GM13977 (cell line): ENCODE measurements around the gene KIAA1614.

Experiments used
- DNase-seq: peaks from one replicate; pipeline ENCODE4 v3.0.0; 2012; ENCODE audit warnings: low spot score
- in situ Hi-C: fragments of 300-500 bp; cut with MboI; formaldehyde crosslinking; loops from one replicate; pipeline ENCODE4 v1.12.0; 2022; ENCODE audit warnings: low sequenced_read_pairs, low pct_unique_long_range_greater_than_20kb, mixed read lengths, inconsistent platforms; ENCODE audit not compliant: unreplicated experiment
- TF ChIP-seq, protein P1 (sequence below): IDR thresholded peaks from 2 replicates; pipeline ENCODE4 v1.5.1; 2012; ENCODE audit warnings: mild to moderate bottlenecking, control low read depth; ENCODE audit not compliant: insufficient read depth; ENCODE audit errors: extremely low read depth, missing control alignments

The KIAA1614 gene

DNA sequence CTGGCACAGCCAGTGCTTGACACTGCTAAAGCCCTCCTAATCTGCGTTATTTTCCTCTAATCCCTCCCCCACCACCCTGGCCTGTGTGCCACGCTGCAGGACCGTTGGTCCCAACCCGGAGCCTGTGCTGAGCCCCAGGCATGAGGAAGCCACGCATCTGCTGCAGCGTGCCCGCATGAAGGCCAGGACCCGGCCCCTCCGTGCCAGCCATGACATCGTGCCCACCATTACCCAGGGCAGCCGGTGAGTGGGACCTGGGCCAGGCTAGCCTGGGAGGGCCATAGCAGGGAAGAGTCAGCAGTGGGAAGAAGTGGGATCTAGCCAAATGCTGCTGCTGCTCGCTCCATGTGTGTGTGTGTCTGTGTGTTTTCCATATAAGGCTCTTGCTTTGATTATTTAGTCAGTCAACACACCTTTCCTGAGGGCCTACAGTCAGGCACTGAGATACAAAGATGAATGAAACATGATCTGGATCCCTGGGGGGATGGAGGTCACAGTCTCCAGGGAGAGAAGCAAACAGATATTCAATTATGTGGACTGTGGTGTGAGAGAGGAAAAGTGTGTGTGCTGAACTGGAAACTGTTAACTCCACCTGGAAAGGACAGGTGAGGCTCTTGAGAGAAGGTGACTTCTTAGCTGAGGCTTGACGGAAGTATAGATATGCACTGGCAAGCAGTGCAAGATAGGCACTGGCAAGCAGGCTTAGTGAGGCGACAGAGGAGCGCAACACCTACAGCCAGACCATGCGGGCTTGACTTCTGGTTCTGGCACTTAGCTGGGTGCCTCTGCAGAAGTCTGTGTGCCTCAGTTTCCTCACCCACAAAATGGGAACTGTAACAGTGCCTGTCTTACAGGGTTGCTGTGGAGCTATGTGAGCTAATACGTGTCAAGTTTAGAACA lies 15.9 kb downstream of the KIAA1614 start:
- in situ Hi-C loops, result no loop called here
- TF ChIP-seq, protein P1, sequence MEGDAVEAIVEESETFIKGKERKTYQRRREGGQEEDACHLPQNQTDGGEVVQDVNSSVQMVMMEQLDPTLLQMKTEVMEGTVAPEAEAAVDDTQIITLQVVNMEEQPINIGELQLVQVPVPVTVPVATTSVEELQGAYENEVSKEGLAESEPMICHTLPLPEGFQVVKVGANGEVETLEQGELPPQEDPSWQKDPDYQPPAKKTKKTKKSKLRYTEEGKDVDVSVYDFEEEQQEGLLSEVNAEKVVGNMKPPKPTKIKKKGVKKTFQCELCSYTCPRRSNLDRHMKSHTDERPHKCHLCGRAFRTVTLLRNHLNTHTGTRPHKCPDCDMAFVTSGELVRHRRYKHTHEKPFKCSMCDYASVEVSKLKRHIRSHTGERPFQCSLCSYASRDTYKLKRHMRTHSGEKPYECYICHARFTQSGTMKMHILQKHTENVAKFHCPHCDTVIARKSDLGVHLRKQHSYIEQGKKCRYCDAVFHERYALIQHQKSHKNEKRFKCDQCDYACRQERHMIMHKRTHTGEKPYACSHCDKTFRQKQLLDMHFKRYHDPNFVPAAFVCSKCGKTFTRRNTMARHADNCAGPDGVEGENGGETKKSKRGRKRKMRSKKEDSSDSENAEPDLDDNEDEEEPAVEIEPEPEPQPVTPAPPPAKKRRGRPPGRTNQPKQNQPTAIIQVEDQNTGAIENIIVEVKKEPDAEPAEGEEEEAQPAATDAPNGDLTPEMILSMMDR, result no peak
- no peak for DNase-seq

DNA sequence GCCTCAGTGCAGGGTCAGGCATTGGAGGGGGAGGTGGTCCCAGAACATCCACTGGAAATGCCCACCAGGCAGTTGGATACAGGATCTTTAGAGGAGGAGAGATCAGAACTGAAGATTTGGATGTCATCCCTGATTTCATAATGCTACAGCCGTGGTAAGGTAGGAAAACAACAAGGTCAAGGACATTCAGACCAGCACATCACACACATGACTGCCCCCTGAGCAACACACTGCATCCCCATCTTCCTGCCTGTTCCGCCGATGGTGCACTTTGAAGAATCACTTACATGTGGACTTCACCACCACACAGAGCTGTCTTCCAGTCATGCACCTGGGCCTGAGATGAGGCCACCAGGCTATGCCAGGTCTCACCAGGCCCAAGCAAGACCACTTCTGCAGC lies 16.7 kb downstream of the KIAA1614 start:
- in situ Hi-C loops, result no loop called here
- no peak for DNase-seq
- TF ChIP-seq, protein P1, result no peak

DNA sequence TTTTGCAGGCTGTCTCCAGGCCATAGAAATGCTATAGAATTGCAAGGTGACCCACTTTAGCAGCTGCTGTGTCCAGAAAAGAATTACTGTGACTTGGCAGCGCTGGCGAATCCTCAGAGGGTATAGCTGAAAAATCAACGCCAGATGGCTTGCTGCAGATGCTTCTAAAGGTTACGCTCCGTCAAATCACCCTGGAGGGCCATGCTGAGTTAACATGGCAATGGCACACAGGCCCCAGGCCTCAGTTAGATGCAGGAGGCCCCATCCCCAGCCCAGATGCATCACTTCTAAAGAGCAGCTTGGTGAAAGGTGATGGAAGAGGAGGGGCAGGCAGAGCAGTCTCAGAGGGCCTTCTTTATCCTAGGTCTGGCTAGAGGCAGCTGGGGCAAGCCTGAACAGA lies 18.0 kb downstream of the KIAA1614 start:
- in situ Hi-C loops, result no loop called here
- no peak for DNase-seq

DNA sequence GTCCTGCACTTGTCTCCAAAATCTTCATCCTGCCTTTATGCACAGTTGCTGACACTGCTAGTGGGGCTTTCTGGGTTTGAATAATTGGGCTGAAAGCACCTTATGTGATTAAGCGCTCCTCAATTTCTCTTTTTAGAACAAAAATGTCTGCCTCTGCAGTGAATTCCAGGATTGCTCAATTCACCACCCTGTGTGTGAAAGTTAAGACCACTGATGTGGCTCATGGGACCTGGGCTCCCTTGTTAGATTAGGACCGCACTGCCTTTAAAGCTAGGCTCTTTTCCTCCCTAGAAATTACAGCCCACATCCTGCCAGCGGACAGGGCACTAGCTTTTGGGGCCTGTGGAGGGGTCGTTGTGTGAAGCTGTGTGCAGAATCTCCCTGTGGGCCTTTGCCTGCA lies 18.8 kb downstream of the KIAA1614 start:
- in situ Hi-C loops, result no loop called here
- TF ChIP-seq, protein P1, result no peak
- no peak for DNase-seq

More for the DNA sequence above, 18.0 kb downstream of the KIAA1614 start:
- TF ChIP-seq, protein P1, result no peak

DNA sequence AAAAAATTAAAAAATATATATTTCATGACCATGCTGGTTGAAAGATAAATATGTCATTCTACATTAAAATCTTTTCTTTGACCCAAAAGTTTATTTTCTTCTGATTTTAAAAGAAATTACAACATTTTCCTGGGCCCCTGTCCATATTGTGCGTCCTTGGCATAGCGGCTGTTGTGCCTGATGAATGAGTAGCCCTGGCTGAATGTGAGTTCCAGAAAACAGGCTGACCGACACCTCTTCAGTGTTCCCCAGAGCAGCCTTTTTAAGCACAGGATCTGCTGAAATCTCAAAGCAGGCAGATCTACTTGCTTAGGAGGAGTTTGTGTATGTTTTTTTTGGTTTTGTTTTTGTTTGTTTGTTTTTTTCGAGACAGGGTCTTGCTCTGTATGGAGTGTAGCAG lies 19.7 kb downstream of the KIAA1614 start:
- no peak for DNase-seq
- in situ Hi-C loops, result no loop called here
- TF ChIP-seq, protein P1, result no peak

DNA sequence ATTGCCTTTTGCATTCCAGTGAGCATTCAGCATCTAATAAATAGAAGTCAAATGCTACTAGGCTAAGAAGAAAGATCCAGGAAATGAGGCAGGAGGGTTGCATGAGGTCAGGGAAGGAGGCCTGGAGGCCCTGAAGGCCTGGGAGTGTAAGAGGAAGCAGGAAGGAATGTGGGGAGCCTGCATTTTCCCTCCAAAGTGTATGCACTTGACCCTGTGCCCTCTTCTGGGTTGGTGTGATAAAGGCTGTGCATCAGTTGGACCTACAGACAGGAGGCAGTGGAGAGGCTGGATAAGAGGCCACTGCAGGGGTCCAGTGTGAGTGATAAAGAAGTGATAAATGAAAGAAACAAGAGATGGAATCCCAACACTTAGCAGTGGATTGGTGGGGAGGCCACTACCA lies 20.4 kb downstream of the KIAA1614 start:
- in situ Hi-C loops, result no loop called here
- no peak for DNase-seq
- TF ChIP-seq, protein P1, result no peak
